A673 (cell line): ENCODE data around the gene GRHL1. TPM values are rescaled to one million over a fixed set of nuclear protein-coding genes. Genes with fewer than 3 reads are reported as not detected.

ENCODE experiments used
- BruUV-seq: library from RNA; stranded (reverse); fragments of 400-500 nt; replicated peaks from 2 replicates; lab custom pipeline; 2021; lab: Mats Ljungman, UMichigan
- CTCF ChIA-PET: fragments of 300-600 bp; sonication (Branson Sonifier 250); formaldehyde crosslinking; loops from one replicate; lab custom pipeline; 2022; ENCODE audit warnings: antibody characterized with exemption; lab: Charles Lee
- POLR2A ChIA-PET: fragments of 300-600 bp; sonication (Branson Sonifier 250); formaldehyde crosslinking; loops from one replicate; lab custom pipeline; 2022; ENCODE audit warnings: antibody characterized with exemption; ENCODE audit not compliant: low non-redundant PET; lab: Charles Lee
- DNase-seq: peaks from one replicate; pipeline ENCODE4 v3.0.0-alpha.2; 2015; ENCODE audit warnings: low spot score
- H3K27ac ChIP-seq: fragments of 200-600 bp; sonication (generic); 2 replicates; pipeline ENCODE4 v1.5.1; 2016; ENCODE audit warnings: mixed run types, low read depth, mild to moderate bottlenecking, mixed read lengths, antibody characterized with exemption, low read length; ENCODE audit not compliant: poor library complexity, severe bottlenecking
- H3K27me3 ChIP-seq: fragments of 200-600 bp; sonication (generic); replicated peaks from 2 replicates; pipeline ENCODE4 v1.6.1; 2017; ENCODE audit warnings: mixed run types, low read depth, mild to moderate bottlenecking, mixed read lengths, antibody characterized with exemption, low read length; ENCODE audit not compliant: insufficient read depth, poor library complexity
- H3K36me3 ChIP-seq: fragments of 200-600 bp; sonication (generic); 2 replicates; pipeline ENCODE4 v1.6.1; 2016; ENCODE audit warnings: mixed run types, mild to moderate bottlenecking, mixed read lengths, antibody characterized with exemption, low read length; ENCODE audit not compliant: insufficient read depth, poor library complexity, severe bottlenecking
- H3K4me1 ChIP-seq: fragments of 200-600 bp; sonication (generic); 2 replicates; pipeline ENCODE4 v1.6.1; 2017; ENCODE audit warnings: mixed run types, mild to moderate bottlenecking, mixed read lengths, antibody characterized with exemption, low read length; ENCODE audit not compliant: insufficient read depth, poor library complexity, severe bottlenecking
- H3K4me3 ChIP-seq: fragments of 200-600 bp; sonication (generic); 2 replicates; pipeline ENCODE4 v1.5.1; 2016; ENCODE audit warnings: low read depth, mixed run types, mild to moderate bottlenecking, mixed read lengths, low read length; ENCODE audit not compliant: poor library complexity, severe bottlenecking
- H3K9me3 ChIP-seq: fragments of 200-600 bp; sonication (generic); 2 replicates; pipeline ENCODE4 v1.6.1; 2016; ENCODE audit warnings: mixed run types, low read depth, mild to moderate bottlenecking, mixed read lengths, antibody characterized with exemption, low read length; ENCODE audit not compliant: poor library complexity, severe bottlenecking
- CTCF ChIP-seq: fragments of 300-800, 200-600 bp; sonication (generic); conservative IDR thresholded peaks from 2 replicates; pipeline ENCODE4 v1.5.1; 2017; ENCODE audit warnings: low read depth, mild to moderate bottlenecking, antibody characterized with exemption, low read length, moderate library complexity, mixed read lengths
- EZH2 ChIP-seq: fragments of 200-600 bp; sonication (generic); IDR thresholded peaks from 2 replicates; pipeline ENCODE4 v1.6.1; 2017; ENCODE audit warnings: borderline replicate concordance, low read depth, mild to moderate bottlenecking, mixed read lengths, antibody characterized with exemption, low read length; ENCODE audit not compliant: poor library complexity, severe bottlenecking
- intact Hi-C: fragments of 100-400 bp; cut with micrococcal nuclease; formaldehyde crosslinking; loops from one replicate; pipeline ENCODE4 v1.10.0; 2022; ENCODE audit not compliant: unreplicated experiment
- total RNA-seq: library from RNA; stranded (reverse); gene quantifications from 2 replicates; pipeline ENCODE4 v1.2.3, GENCODE V29; 2021

GRHL1 gene
- total RNA-seq, 1 experiment from 2014 or later: 0.13 TPM

GRCh38 chr2:9967053-9967775, 15.7 kb downstream of the GRHL1 start:
- no peaks in the 10 kb centered on the region for H3K9me3 ChIP-seq
- intact Hi-C loops: no loop called here
- H3K4me1 ChIP-seq: no peaks in the 10 kb centered on the region
- ChIA-PET POLR2A (no interaction called here), CTCF (no interaction called here)
- TF ChIP-seq CTCF (no peak), EZH2 (no peak)
- DNase-seq: no peak
- no peak overlapping the region for H3K27ac ChIP-seq
- H3K36me3 ChIP-seq: no peaks in the 10 kb centered on the region
- H3K27me3 ChIP-seq: no peaks in the 10 kb centered on the region
- no peak overlapping the region for H3K4me3 ChIP-seq
- no TSS peak for BruUV-seq

GRCh38 chr2:9968553-9969497, 17.3 kb downstream of the GRHL1 start:
- intact Hi-C loops: no loop called here
- BruUV-seq: no TSS peak
- TF ChIP-seq CTCF (no peak), EZH2 (no peak)
- Histone ChIP-seq H3K27ac (no peak overlapping the region), H3K4me1 (no peaks in the 10 kb centered on the region), H3K9me3 (no peaks in the 10 kb centered on the region), H3K36me3 (no peaks in the 10 kb centered on the region), H3K4me3 (no peak overlapping the region), H3K27me3 (no peaks in the 10 kb centered on the region)
- ChIA-PET POLR2A (no interaction called here), CTCF (no interaction called here)
- DNase-seq: no peak

GRCh38 chr2:9970200-9971044, 18.9 kb downstream of the GRHL1 start:
- no peak for TF ChIP-seq CTCF
- no peak for TF ChIP-seq EZH2
- no peak for DNase-seq
- no TSS peak for BruUV-seq

More at GRCh38 chr2:9970200-9971044, 18.9 kb downstream of the GRHL1 start:
- intact Hi-C loops: no loop called here
- no peaks in the 10 kb centered on the region for H3K4me1 ChIP-seq
- H3K27me3 ChIP-seq: no peaks in the 10 kb centered on the region
- H3K36me3 ChIP-seq: no peaks in the 10 kb centered on the region
- CTCF ChIA-PET: no interaction called here
- POLR2A ChIA-PET: no interaction called here
- H3K9me3 ChIP-seq: no peaks in the 10 kb centered on the region
- H3K4me3 ChIP-seq: no peak overlapping the region
- no peak overlapping the region for H3K27ac ChIP-seq
